ENCODE measurements around the gene ZNF324B.
A peak's percentile ranks its signal among the peaks of the same experiment; 100 is the strongest.
"Not testable (repeated sequence)": the region's sequence is repeated elsewhere in the genome, so short reads cannot be mapped to it uniquely, and the experiment has no call there.

ZNF324B gene

DNA sequence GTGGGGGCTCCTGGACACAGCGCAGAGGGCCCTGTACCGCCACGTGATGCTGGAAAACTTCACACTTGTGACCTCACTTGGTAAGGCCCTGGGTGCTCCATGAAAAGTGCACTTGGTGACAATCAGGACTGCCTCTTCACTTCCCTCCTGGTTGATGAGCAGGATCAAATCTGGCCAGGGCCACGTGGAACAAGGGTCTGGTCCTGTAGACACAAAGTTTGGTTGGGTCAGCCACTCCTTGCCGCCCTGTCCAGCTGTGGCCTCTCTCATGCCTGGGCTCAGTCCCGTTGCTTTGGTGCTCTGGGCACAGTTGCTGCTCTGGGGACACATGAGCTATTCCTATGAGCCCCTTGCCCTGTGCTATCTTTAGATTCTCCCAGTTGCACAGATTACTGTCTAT lies 2.3 kb downstream of the ZNF324B start:
- no peak for DNase-seq (ENCODE audit: low read depth in 1 of 2, low spot score in 1 of 2)

DNA sequence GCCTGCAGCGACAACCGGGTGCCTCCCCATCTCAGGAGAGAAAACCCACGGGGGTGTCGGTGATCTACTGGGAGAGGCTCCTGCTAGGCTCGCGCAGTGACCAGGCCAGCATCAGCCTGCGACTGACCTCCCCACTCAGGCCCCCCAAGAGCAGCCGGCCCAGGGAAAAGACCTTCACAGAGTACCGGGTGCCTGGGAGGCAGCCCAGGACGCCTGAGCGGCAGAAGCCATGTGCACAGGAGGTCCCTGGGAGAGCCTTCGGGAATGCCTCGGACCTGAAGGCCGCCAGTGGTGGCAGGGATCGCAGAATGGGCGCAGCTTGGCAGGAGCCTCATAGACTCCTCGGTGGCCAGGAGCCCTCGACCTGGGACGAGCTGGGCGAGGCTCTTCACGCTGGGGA lies 3.9 kb downstream of the ZNF324B start:
- no peak for DNase-seq (ENCODE audit: low read depth in 1 of 2, low spot score in 1 of 2)

DNA sequence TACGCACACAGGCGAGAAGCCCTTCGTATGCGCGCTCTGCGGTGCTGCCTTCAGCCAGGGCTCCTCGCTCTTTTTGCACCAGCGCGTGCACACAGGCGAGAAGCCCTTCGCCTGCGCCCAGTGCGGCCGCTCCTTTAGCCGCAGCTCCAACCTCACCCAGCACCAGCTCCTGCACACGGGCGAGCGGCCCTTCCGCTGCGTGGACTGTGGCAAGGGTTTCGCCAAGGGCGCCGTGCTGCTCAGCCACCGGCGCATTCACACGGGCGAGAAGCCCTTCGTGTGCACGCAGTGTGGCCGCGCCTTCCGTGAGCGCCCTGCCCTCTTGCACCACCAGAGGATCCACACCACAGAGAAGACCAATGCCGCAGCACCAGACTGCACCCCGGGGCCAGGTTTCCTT lies 4.7 kb downstream of the ZNF324B start:
- no peak for DNase-seq (ENCODE audit: low read depth in 1 of 2, low spot score in 1 of 2)

DNA sequence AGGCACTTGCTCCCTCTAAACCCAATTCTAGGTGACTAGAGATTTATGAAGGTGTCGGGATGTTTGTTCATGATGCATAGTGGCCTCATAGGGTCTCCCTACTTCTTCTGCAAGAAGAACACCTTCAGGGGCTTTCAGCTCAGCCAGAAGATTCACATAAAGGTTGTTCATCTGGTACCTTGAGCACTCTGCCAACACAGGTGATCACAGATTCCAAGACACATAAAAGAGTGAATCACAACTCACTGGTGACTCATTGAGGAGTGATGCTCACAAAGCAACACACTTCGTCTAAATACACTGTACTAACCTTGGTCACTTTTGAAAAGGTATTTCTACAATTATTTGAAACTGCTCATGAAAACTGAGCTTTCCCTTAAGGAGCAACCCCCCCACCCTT lies 8.6 kb downstream of the ZNF324B start:
- no peak for DNase-seq (ENCODE audit: low read depth in 1 of 2, low spot score in 1 of 2)

DNA sequence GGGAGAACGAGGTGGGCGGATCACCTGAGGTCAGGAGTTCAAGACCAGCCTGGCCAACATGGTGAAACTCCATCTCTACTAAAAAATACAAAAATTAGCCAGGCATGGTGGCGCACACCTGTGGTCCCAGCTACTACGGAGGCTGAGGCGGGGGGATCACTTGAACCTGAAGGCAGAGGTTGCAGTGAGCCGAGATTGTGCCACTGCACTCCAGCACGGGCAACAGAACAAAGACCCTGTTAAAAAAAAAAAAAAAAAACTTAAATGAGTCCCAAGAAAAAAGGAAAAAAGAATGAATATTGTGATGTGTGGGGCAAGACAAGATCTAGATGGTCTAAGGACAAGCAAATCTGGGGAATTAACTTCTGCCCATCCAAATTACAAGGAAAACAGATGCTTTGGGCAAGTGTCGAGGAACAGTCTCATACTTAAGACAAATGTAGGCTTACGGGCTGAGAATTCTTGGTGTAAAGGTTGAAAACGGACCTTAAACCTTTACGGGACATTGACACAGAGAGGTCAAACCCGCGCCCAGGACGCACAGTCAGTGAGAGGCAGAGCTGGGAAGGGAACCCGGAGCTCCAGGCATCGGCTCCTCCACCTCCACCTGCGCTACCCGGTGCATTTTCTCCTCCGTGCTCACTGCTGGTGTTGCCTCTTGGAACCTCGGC lies 14.8 kb downstream of the ZNF324B start:
- DNase-seq (ENCODE audit: low read depth in 1 of 2, low spot score in 1 of 2), result no peak

DNA sequence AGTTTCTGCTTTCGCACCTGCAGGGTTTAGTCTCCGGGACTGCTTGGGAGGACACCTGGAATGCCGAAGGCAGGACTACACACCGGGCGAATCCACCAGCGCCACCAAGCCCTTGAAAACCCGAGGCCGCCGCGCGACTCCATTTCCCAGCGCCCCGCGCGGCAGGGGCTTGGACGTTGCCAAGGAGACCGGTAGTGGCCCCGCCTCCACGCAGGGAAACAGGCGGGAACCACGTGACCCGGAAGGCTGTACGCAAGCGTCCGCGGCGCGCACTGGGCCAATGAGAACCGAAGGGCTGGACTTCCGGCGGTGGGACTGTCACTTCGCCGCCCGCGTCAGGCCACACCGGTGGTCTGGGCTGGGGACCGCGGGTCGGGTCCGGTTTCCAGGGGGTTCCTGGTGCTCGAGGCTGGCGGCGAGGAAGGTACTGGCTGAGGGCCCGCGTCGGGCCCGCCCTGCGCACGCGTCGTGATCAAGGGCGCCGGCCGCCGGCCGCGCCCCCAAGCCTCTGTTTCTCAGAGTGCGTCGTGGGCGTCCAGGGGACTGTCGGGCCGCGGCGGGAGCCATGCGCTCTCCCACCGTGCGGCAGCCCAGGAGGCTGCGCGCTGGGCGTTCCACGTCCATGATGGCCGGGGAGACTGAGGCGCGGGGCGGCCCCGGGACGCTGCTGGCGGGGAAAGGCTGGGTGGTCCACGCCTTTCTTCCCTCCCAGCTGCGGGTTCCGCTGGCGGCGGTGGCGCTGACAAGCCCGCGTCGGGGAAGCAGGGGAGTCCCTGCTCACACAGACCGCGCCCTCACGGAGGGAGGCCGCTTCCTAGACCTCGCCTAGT lies 15.6 kb downstream of the ZNF324B start, which contains the start of gene ZNF324:
TSS of gene ZNF324 (plus strand) at position 321 of the 830 bp plus-strand sequence. CDS start 2,106 bp downstream, outside the sequence.
- DNase-seq (ENCODE audit: low read depth in 1 of 2, low spot score in 1 of 2), result peak; percentile 94 to 95

DNA sequence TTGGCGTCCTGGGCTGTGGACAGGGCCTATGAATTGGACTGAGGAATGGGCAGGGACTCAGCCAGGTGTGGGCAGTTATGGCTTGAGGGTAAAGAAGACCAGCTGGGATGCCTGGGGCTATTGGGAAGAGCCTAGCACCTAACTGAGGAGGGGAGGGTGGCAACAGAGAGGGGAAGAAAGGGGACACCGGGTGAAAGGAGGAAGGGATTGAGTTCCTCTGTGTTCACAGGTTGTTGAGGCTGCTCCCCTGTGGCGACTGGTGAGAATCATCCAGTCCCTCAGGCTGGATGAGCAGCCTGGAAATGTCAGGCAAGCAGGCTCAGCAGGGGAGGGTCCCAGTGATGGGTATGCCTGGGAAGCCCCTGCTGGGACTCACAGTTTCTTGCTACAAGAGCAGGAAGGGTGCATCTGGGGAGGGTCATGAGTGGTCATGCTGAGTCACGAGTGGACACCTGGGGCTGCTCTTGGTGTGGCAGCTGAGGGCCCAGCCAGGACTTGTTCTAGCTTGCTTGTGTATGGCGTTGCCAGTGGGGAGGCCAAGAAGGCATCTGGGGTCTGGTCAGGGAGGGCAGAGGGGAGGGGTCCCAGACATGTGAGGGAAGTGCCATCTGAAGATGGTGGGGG lies 16.9 kb downstream of the ZNF324B start:
- no peak for DNase-seq (ENCODE audit: low read depth in 1 of 2, low spot score in 1 of 2)

DNA sequence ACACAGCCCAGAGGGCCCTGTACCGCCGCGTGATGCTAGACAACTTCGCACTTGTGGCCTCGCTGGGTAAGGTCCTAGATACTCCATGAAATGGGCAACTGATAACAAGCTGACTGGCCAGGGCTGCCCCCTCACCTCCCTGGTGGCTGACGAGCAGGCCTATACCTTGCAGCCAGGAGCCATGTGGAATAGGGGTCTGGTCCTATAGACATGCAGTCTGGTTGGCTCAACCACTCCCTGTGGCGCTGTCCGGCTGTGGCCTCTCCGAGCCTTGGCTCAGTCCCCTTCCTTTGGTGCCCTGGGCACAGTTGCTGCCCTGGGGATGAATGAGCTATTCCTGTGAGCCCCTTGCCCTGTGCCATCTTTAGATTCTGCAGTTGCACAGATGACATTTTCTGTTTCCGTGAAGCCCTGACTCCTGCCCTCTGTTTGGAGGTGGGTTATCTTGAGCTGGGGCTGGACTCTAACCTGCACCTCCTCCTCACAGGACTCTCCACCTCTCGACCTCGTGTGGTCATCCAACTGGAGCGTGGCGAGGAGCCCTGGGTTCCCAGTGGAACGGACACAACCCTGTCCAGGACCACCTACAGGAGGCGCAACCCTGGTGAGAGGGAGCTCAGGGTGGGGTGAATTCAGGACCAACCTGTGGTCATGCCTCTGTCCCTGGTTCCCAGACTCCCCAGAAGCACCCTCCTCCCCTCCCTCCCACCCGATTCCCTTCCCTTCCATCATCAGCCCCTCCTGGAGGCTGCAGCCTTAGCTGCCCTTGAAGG lies 18.0 kb downstream of the ZNF324B start:
- DNase-seq (ENCODE audit: low read depth in 1 of 2, low spot score in 1 of 2), result no peak

DNA sequence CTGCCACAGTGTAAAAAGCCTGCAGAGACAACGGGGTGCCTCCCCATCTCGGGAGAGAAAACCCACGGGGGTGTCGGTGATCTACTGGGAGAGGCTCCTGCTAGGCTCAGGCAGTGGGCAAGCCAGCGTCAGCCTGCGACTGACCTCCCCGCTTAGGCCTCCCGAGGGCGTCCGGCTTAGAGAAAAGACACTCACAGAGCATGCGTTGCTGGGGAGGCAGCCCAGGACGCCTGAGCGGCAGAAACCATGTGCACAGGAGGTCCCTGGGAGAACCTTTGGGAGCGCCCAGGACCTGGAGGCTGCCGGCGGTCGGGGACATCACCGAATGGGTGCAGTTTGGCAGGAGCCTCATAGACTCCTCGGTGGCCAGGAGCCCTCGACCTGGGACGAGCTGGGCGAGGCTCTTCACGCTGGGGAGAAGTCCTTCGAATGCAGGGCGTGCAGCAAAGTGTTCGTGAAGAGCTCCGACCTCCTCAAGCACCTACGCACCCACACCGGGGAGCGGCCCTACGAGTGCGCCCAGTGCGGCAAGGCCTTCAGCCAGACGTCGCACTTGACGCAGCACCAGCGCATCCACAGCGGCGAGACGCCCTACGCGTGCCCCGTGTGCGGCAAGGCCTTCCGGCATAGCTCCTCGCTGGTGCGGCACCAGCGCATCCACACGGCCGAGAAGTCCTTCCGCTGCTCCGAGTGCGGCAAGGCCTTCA lies 19.6 kb downstream of the ZNF324B start:
- not testable (repeated sequence) for DNase-seq (ENCODE audit: low read depth in 1 of 2, low spot score in 1 of 2)

DNA sequence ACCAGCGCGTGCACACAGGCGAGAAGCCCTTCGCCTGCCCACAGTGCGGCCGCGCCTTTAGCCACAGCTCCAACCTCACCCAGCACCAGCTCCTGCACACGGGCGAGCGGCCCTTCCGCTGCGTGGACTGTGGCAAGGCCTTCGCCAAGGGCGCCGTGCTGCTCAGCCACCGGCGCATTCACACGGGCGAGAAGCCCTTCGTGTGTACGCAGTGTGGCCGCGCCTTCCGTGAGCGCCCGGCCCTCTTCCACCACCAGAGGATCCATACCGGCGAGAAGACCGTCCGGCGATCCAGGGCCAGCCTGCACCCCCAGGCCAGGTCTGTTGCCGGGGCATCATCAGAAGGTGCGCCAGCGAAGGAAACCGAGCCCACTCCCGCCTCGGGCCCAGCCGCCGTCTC lies 20.3 kb downstream of the ZNF324B start:
- DNase-seq (ENCODE audit: low read depth in 1 of 2, low spot score in 1 of 2), result no peak

DNA sequence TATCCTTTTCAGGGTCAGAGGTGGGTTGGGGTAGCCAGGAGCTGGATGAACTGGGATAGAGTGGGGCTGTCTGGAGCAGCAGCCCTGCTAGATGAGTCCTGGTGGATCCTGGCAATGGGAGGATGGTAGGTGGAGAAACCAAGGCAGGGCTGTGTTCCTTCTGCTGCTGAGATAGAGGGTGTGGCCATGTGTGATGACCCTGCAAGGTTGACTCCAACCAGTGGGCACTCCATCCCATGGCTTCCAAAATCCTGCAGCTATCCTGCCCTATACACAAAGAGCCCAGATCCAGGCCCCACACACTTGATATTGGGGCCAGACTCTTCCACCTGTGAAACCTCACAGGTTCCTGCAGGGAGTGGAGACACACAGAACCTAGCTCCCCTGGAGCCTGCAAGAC lies 22.4 kb downstream of the ZNF324B start:
- DNase-seq (ENCODE audit: low read depth in 1 of 2, low spot score in 1 of 2), result no peak

DNA sequence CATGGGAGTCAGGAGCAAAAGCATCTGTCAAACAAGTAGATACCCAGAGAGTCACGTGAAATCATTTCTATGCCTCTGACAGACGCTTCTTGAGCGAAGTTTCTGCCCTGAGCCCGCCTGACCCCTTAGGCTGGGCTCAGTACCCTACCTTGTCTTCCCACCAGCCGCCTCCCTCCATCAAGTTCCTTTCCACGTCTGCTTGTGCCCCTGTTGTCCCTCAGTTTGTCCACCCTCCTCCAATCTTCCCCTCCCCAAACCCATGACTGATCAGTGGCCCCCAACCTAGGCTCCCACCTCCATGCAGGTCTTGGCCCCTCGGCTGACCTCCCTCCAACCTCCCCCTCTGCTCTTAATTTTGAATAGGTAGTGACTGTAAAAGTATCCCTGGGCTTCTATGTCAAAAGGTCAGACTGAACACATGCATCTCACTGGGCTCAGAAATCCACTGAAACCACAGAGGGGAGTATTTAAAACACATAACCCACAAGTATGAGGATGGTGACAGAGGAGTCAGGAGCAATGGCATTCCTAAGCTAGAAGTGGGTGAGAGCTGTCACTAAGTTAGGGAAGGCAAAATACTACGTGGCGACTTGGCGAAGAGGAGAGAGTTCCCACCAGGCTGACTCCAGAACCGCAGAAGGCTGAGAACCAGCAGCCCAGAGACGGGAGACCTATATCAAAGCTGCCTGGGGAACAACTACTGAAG lies 23.0 kb downstream of the ZNF324B start:
- DNase-seq (ENCODE audit: low read depth in 1 of 2, low spot score in 1 of 2), result no peak

DNA sequence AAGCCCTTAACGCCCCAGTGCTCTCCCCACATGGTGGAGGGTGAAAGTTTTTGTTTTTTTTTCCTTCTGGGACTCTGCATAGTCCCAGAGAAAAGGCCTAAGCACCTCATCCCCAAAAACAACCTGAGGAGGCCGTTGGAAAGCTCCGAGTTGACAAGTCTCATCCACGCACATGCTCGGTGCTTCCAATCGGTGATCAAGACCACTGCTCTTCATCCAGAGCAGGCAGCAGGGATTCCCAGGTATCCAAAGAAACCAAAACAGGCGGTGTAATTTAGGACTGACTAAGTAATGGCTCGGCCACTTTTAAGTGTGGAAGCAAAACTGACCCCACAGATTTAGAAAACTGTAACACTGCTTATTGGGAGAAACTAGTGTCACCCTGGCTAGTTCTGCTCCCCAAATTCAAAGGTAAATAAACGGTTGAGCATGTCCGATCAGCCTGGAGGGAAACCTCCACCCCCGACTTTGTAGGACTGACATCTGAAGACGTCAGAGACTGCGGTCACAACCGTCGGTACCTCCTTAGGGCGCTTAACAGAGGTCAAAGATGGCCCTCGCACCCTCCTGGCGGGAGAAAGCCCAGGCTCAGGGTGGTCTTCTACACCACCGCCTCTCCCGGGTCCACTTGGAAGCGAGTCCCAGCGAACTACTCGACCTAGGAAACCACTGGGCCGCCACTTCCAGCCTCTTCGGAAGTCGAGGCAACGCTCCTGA lies 23.7 kb downstream of the ZNF324B start:
- DNase-seq (ENCODE audit: low read depth in 1 of 2, low spot score in 1 of 2), result no peak

DNA sequence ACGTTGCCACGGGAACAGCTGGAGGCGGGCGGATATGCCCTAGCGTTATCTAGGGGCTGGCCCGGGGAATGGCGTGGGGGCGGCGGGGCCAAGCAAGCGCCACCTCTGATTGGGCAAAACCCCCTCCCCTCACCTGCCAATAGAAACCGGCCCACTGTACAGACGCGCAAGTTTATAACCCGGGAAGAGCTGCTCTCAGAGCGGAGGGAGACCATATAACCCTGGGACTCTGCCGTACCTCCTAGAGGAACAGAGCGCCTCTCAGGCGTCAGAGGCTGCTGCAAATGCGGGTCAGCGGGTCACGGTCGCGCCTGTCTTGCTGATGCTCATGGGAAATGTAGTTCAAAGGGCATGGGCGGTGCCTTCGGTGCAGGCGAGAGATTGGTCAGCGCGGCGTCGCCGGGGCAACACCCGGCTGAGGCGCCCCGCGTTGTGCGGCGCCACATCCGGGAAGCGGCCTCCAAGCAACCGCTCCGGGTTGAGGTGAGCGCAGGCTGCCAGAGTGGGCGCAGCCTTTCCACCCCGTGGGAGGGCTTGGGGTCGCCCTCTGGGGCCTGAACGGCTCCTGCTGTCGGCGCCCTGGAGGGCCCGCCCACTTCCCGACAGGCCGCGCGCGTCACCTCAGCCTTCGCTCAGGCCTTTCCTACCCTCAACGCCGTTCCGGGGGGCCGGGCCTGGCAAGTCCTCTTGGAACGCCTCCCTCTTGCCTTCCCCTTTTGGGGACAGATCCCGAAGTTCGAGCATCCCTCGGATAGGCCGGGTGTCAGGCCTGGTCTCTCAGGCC lies 24.5 kb downstream of the ZNF324B start, which contains the start of gene ZNF446:
TSS of gene ZNF446 (plus strand) at position 639 of the 784 bp plus-strand sequence. CDS start 867 bp downstream, outside the sequence.
- peak; percentile 83 to 88 for DNase-seq (ENCODE audit: low read depth in 1 of 2, low spot score in 1 of 2)

DNA sequence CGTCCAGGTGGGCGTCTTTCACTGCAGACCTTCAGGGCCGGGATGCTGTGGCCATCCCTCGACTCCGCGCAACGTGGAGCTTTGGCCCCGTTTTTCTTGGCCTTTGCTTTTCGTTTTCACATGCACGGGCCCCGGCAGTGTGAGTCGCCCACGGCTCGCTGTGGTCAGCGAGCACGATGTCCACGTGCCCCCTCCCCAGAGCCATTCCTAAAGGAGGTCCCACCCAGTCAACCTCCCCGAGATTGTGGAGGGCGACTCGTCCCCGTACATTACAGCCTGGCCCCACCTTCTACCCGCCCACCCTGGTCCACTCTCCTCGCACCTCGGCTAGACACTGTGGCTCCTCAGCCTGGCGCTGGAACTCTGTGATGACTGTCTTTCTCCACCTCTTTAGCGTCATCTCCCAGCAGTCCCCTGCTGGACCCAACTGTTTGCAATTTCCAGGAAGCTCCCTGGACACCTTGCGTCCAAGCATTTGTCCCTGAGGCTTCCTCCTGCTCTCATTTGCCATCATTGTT lies 25.1 kb downstream of the ZNF324B start:
- no peak for DNase-seq (ENCODE audit: low read depth in 1 of 2, low spot score in 1 of 2)

DNA sequence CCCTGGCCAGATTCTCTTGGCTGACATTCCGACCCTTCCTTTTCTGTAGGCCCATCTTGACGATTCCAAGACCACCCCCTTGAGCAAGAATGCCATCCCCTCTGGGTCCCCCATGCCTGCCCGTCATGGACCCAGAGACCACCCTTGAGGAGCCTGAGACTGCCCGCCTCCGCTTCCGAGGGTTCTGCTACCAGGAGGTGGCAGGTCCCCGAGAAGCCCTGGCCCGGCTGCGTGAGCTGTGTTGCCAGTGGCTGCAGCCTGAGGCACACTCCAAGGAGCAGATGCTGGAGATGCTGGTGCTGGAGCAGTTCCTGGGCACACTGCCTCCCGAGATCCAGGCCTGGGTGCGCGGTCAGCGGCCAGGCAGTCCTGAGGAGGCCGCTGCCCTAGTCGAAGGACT lies 25.7 kb downstream of the ZNF324B start:
- DNase-seq (ENCODE audit: low read depth in 1 of 2, low spot score in 1 of 2), result no peak

DNA sequence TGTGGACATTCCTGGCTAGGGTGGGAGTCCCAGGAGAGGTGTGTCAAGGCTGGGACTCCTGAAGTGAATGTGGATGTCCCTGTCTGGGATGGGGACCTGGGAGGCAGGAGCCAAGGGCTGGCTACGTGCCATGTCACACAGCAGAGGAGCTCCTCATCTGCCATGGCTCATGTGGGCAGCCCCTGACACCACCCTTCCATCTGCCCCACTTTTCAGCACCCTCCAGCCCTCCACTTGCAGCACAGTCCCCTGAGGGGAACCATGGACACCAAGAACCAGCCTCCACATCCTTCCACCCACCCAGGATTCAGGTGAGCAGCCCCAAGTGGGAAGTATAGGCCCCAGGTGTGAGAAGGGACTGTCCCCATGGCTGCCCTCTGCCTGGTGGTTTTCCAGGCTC lies 26.4 kb downstream of the ZNF324B start:
- no peak for DNase-seq (ENCODE audit: low read depth in 1 of 2, low spot score in 1 of 2)

DNA sequence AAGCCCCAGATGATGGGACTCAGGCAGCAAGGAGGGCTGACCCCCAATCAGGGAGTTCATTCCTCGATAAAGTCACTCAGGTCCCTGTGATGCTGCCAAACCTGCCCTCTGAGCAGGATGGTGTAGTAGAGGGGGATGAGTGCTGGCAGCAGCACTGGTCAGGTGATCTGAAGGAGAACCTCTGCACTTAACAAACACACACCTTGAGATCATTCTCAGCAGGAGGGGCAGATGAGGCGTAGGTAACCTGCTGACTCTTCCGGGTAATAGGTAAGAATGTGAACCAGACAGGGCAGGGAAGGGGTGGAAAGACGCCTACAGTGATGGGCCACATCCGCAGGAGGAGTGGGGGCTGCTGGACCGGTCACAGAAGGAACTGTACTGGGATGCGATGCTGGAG lies 27.9 kb downstream of the ZNF324B start:
- DNase-seq (ENCODE audit: low read depth in 1 of 2, low spot score in 1 of 2), result no peak

All from stimulated activated CD4-positive, alpha-beta T cell treated with anti-CD3 and anti-CD28 coated beads, Interleukin-15, amount 100 ng/mL, for 1 hour (primary cell).